ENCODE results near the gene TMEM252.

- TF ChIP-seq POLR2A (IDR thresholded peaks at IDR 0.05) (no peak), CTCF (IDR thresholded peaks at IDR 0.05) (no peak)
These were observed 34.1 kb downstream of the TMEM252 start for GRCh38 chr9:68506551-68506950.

Measured in lower leg skin (tissue), 3 donors.